Activated T-cell treated with anti-CD3 and anti-CD28 coated beads, Interleukin-2, amount 50 U/mL, for 72 hours (primary cell): ENCODE results near the gene CERS2. TPM values are rescaled to one million over a fixed set of nuclear protein-coding genes. Genes with fewer than 3 reads are reported as not detected.
"Not testable (repeated sequence)": the region's sequence is repeated elsewhere in the genome, so short reads cannot be mapped to it uniquely, and the experiment has no call there.

ENCODE experiments used
- ATAC-seq, 2 donors: fragments of 150-1000 bp; cut with Tn5 transposase; replicated peaks in 1 of 2; 2 replicates each; pipeline ENCODE4 v1.10.0; 2021; ENCODE audit warnings: moderate library complexity in 2 of 2, mild to moderate bottlenecking in 1 of 2
- DNase-seq, 2 donors: peaks; one replicate each; pipeline ENCODE4 v3.0.0; 2021 to 2022; ENCODE audit warnings: mixed read lengths in 1 of 2
- H3K27ac Mint-ChIP-seq: one replicate; pipeline ENCODE4 v1.8.0; 2022; ENCODE audit warnings: mild to moderate bottlenecking, moderate library complexity, mixed read lengths
- H3K27me3 Mint-ChIP-seq: one replicate; pipeline ENCODE4 v1.8.0; 2022; ENCODE audit warnings: low read depth, mixed read lengths
- H3K36me3 Mint-ChIP-seq, 2 donors: one replicate each; pipeline ENCODE4 v1.8.0; 2022; ENCODE audit warnings: mixed read lengths in 2 of 2, mild to moderate bottlenecking in 1 of 2; ENCODE audit not compliant: insufficient read depth in 2 of 2
- H3K4me1 Mint-ChIP-seq: one replicate; pipeline ENCODE4 v1.8.0; 2022; ENCODE audit warnings: low read depth, mixed read lengths
- H3K4me3 Mint-ChIP-seq, 2 donors: one replicate each; pipeline ENCODE4 v1.8.0; 2022; ENCODE audit warnings: mild to moderate bottlenecking in 2 of 2, mixed read lengths in 2 of 2, moderate library complexity in 2 of 2
- H3K9me3 Mint-ChIP-seq, 2 donors: one replicate each; pipeline ENCODE4 v1.8.0; 2022; ENCODE audit warnings: mixed read lengths in 2 of 2
- total RNA-seq, 2 donors: library from RNA; stranded (reverse); gene quantifications; one replicate each; pipeline ENCODE4 v1.2.3, GENCODE V29; 2022

The CERS2 gene
- total RNA-seq, 2 donors from 2014 or later = 184 to 185 TPM

DNA sequence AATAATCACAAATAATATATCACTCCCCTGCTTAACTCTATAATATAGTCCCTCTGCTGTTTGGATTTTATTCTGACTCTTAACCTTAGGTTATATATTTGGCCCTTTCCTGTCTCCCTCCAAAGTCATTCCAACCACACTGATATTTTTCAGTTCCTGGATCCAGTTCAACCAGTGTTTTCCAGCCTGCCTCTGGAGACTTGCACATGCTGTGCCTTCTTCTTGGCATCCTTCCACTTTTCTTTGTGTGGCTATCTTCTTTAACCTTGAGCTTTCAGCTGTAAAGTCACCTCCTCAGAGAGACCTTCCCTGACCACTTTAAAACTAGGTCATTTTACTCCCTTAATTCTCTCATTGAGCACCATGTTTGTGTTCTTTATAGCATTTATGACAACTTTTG, 19.4 kb downstream of the CERS2 start:
- no peak for ATAC-seq

DNA sequence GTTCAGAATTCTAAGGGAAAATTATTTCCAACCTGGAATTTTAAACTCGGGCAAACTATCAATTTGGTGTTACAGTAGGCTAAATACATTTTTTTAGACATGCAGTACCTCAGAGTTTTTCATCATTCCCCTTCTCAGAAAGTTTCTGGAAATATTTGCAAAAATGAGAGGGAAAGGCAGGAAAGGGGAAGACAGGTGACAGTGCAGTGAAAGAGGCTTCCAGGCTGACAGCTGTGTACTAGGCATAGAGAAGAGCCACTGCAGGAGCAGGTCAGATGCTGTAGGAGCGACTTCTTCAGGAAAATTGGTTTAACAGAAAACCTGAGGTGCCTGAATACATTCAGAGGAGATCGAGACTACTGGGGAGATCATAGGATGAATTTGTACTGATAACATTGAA, 19.9 kb downstream of the CERS2 start:
- H3K4me1 Mint-ChIP-seq = peaks cover 8% of the 10 kb centered on the region
- no peaks in the 10 kb centered on the region for H3K9me3 Mint-ChIP-seq
- no peaks in the 10 kb centered on the region for H3K27me3 Mint-ChIP-seq
- peak overlapping the region; percentile 27 for H3K27ac Mint-ChIP-seq
- no peak for DNase-seq
- H3K36me3 Mint-ChIP-seq = peaks cover 13 to 39% of the 10 kb centered on the region in 2 donors
- no peak overlapping the region for H3K4me3 Mint-ChIP-seq
- ATAC-seq = no peak

More for the DNA sequence above, 19.4 kb downstream of the CERS2 start:
- Mint-ChIP-seq H3K36me3 (peaks cover 13 to 43% of the 10 kb centered on the region in 2 donors), H3K27ac (peak overlapping the region; percentile 55), H3K27me3 (no peaks in the 10 kb centered on the region), H3K4me3 (no peak overlapping the region), H3K4me1 (peaks cover 8% of the 10 kb centered on the region), H3K9me3 (no peaks in the 10 kb centered on the region)
- no peak for DNase-seq

DNA sequence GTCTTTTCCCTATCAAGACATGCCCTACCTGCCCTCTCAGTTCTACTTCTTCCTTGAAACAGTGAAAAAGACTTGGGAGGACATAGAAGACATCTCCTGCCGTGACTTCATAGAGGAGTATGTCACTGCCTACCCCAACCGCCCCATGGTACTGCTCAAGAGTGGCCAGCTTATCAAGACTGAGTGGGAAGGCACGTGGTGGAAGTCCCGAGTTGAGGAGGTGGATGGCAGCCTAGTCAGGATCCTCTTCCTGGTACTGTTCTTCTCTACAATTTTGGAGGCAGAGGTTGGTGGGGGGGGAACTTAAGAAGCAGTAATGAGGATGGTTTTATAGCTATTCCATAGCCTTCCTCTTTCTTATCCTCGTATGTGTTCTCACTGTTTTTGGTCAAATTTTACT, 29.8 kb downstream of the CERS2 start:
- Mint-ChIP-seq H3K27me3 (no peaks in the 10 kb centered on the region), H3K36me3 (peaks cover 8 to 21% of the 10 kb centered on the region in 2 donors), H3K4me3 (no peak overlapping the region), H3K4me1 (no peaks in the 10 kb centered on the region), H3K9me3 (no peaks in the 10 kb centered on the region), H3K27ac (peak overlapping the region; percentile 68)
- ATAC-seq = no peak
- DNase-seq = no peak

DNA sequence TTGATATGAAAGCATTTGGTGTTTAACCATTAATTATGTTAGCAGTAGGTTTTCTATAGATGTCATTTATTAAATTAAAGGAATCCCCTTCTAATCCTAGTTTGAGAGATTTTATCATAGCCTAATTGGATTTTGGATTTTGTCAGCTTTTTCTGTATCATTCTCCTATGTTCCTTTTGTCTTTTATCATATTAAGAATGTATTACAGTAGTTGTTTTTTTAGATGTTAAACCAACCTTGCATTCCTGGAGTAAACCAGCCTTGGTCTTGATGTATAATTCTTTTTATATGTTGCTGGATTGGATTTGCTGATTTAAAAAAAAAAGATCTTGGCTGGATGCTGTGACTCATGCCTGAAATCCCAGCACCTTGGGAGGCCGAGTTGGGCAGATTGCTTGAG, 42.9 kb downstream of the CERS2 start:
- ATAC-seq = no peak
- H3K4me3 Mint-ChIP-seq = no peak overlapping the region
- H3K27me3 Mint-ChIP-seq = no peaks in the 10 kb centered on the region
- peak overlapping the region; percentile 15 for H3K27ac Mint-ChIP-seq
- DNase-seq = no peak
- peaks cover 27 to 57% of the 10 kb centered on the region in 2 donors for H3K36me3 Mint-ChIP-seq
- peaks cover 0 to 2% of the 10 kb centered on the region in 2 donors for H3K9me3 Mint-ChIP-seq
- H3K4me1 Mint-ChIP-seq = peaks cover 26% of the 10 kb centered on the region

DNA sequence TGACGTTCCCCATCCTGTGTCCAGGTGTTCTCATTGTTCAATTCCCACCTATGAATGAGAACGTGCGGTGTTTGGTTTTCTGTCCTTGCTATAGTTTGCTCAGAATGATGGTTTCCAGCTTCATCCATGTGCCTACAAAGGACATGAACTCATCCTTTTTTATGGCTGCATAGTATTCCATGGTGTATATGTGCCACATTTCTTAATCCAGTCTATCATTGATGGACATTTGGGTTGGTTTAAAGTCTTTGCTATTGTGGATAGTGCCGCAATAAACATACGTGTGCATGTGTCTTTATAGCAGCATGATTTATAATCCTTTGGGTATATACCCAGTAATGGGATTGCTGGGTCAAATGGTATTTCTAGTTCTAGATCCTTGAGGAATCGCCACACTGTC, 45.9 kb downstream of the CERS2 start:
- peaks cover 23% of the 10 kb centered on the region for H3K4me1 Mint-ChIP-seq
- H3K36me3 Mint-ChIP-seq = peaks cover 24 to 41% of the 10 kb centered on the region in 2 donors
- not testable (repeated sequence) for H3K27ac Mint-ChIP-seq, H3K27me3 Mint-ChIP-seq, ATAC-seq, H3K9me3 Mint-ChIP-seq, H3K4me3 Mint-ChIP-seq, DNase-seq

DNA sequence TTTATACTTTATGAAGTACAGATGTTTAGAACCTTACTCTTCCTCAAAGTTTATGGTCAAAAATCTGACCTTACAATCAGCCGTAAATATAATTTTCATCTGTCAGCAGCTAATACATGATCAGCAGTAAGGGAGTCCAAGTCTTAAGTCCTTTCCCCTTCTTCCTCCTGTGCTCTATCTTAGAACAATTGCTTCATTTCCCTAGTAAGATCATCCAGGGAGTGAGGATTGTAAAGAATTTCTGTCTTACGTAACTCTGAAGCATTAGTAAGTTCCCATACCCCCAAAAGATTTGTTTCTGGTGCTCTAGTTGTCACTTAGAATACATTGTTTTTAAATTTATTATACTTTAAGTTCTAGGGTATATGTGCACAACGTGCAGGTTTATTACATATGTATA, 46.3 kb downstream of the CERS2 start:
- Mint-ChIP-seq H3K9me3 (peaks cover 0 to 2% of the 10 kb centered on the region in 2 donors), H3K27ac (no peak overlapping the region), H3K4me1 (peaks cover 24% of the 10 kb centered on the region), H3K36me3 (peaks cover 24 to 40% of the 10 kb centered on the region in 2 donors), H3K4me3 (no peak overlapping the region), H3K27me3 (no peaks in the 10 kb centered on the region)
- ATAC-seq (no peak), DNase-seq (no peak)

DNA sequence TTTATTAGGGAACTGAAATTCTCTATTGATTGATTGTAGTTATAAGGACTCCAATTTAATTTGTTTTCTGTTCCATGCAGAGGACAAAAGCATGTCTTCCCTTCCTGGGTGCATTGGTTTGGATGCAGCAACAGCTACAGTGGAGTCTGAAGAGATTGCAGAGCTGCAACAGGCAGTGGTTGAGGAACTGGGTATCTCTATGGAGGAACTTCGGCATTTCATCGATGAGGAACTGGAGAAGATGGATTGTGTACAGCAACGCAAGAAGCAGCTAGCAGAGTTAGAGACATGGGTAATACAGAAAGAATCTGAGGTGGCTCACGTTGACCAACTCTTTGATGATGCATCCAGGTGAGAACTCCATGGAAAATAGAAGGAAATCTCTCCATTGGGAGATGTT, 47.0 kb downstream of the CERS2 start:
- Mint-ChIP-seq H3K4me3 (peak overlapping the region; percentile 95 to 97), H3K36me3 (peaks cover 22 to 36% of the 10 kb centered on the region in 2 donors), H3K27ac (peak overlapping the region; percentile 98), H3K27me3 (no peaks in the 10 kb centered on the region), H3K4me1 (peaks cover 31% of the 10 kb centered on the region), H3K9me3 (peaks cover 0 to 2% of the 10 kb centered on the region in 2 donors)
- ATAC-seq (no peak), DNase-seq (no peak)

DNA sequence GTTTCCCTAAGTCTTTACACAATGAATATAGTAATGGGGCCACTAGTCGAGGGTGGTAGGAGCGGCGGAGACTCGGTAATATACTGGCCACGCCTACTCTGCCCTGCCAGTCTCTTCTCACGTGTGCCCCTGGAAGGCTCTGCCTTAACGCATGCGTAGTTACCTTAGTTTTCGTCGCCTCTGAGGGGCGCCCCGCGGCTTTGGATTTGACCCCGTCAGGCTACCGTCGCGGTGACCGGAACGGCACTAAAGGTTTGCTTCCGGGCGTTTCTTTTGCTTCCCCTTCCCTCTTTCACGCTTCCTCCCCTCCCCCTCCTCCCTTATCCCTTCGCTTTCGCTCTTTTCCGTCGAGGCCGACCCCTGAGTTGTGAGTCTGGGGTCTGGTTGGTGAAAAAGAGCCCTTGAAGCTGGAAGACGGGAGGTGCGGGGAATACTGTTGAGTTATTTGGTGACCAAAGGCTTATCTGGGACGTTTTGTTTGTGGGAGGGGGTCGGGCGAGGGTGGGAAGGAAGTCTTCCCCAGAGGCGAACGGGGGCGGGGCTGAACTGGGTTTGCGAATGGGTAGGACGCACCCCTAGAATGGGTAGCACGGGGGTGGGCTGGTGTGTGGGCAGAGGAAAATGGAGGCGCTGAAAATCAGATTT, 48.4 kb downstream of the CERS2 start, which contains the start of gene SETDB1:
Gene SETDB1, plus strand, starts transcription at position 267 of the 645 bp plus-strand sequence. CDS start 1,352 bp downstream, outside the sequence.
- Mint-ChIP-seq H3K27me3 (no peaks in the 10 kb centered on the region), H3K4me1 (peaks cover 39% of the 10 kb centered on the region), H3K4me3 (peak within 1 kb of the TSS; percentile 95 to 97), H3K9me3 (no peaks in the 10 kb centered on the region), H3K27ac (peak within 1 kb of the TSS; percentile 98), H3K36me3 (peaks cover 15 to 25% of the 10 kb centered on the region in 2 donors)
- DNase-seq (peak; percentile 93 to 96), ATAC-seq (peak; percentile 87 to 88)

DNA sequence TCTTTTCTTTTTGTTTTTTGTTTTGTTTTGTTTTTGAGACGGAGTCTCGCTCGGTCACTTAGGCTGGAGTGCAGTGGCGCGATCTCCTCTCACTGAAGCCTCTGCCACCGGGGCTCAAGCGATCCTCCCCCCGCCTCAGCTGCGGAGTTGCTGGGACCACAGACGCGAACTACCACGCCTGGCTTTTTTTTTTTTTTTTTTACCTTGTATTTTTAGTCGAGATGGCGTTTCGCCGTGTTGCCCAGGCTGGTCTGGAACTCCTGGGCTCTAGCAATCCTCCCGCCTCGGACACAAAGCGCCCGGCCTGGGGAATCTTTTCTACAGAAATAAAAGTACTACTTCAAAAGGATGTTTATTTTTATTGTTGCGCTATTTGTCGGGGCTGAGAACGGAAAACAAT, 49.6 kb downstream of the CERS2 start:
- Mint-ChIP-seq H3K4me1 (peaks cover 38% of the 10 kb centered on the region), H3K4me3 (peak overlapping the region; percentile 95 to 97), H3K9me3 (no peaks in the 10 kb centered on the region), H3K36me3 (peaks cover 12 to 18% of the 10 kb centered on the region in 2 donors), H3K27ac (no peak overlapping the region), H3K27me3 (no peaks in the 10 kb centered on the region)
- peak in 1 of 2 donors; percentile 8 for DNase-seq
- ATAC-seq = no peak

DNA sequence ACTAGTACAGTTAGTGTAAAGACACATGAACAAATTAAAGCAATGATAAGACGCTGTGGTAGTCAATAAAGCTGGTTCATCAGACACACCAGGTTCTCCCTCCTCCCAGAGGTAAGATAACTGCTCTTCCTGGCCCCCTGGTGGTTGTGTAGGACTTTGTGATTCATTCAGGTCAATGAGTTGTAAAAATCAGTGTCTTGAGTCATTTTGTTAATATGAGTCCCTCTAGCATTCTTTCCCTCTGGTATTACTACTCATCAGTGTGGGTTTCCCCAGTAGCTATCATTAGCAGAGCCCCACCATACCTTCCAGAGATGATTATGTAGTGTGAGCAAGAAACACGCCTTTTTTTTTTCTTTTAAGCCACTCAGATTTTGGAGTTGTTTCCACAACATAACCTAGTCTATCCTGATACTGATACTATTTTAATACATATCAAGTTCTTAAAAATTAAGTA, 52.1 kb downstream of the CERS2 start:
- ATAC-seq (peak; percentile 90 to 92), DNase-seq (peak; percentile 84 to 87)
- Mint-ChIP-seq H3K4me1 (peaks cover 31% of the 10 kb centered on the region), H3K27me3 (no peaks in the 10 kb centered on the region), H3K4me3 (peak overlapping the region; percentile 29 to 51), H3K27ac (peak overlapping the region; percentile 60), H3K9me3 (no peaks in the 10 kb centered on the region), H3K36me3 (peaks cover under 1 to 3% of the 10 kb centered on the region in 2 donors)

DNA sequence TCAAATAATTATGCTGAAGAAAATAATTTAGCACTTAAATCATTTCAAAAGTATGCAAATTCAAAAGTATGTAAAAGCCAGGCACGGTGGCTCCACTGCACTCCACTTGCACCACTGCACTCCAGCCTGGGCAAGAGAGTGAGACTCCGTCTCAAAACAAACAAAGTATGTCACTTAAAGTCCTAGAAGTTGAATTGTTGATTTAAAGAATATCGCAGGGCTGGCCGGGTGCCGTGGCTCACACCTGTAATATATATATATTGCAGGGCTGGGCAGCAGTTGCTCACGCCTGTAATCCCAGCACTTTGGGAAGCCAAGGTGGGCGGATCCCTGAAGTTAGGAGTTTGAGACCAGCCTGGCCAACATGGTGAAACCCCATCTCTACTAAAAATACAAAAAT, 57.2 kb downstream of the CERS2 start:
- Mint-ChIP-seq H3K9me3 (no peaks in the 10 kb centered on the region), H3K27me3 (no peaks in the 10 kb centered on the region), H3K4me1 (peaks cover 6% of the 10 kb centered on the region), H3K36me3 (no peaks in the 10 kb centered on the region), H3K4me3 (no peak overlapping the region), H3K27ac (no peak overlapping the region)
- DNase-seq (no peak), ATAC-seq (no peak)
